Measurements from ENCODE around the gene FOXA1. TPM values are rescaled to one million over a fixed set of nuclear protein-coding genes. Genes with fewer than 3 reads are reported as not detected.

Gene FOXA1
- total RNA-seq, 4 donors from 2014 or later = not detected

GRCh38 chr14:37583358-37584210 is 11.5 kb downstream of the FOXA1 start:
- no peak for TF ChIP-seq CTCF (IDR thresholded peaks at IDR 0.05; ENCODE audit: low read depth)

DNA sequence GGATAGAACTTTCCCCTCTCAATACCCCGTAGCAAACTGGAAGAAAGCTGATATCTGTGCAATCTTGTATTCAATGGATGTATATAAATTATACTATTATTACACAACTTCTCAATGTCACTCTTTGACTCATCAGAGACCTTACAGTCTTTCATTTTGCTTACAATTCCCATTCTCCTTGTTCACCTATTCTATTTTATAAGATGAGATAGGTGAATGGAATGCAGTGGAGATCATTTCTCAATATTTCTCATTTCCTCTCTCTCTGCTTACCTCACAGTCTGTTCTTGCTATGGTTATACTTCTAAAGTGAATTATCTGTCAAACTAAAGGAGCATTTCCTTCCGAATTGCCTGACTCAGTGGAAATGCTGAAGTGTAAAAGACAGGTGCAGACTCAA is 14.9 kb downstream of the FOXA1 start:
- no peak for TF ChIP-seq CTCF (IDR thresholded peaks at IDR 0.05; ENCODE audit: low read depth)

- no peak for TF ChIP-seq CTCF (IDR thresholded peaks at IDR 0.05; ENCODE audit: low read depth)
Measured at GRCh38 chr14:37579274-37579673, 15.8 kb downstream of the FOXA1 start.

- TF ChIP-seq CTCF (IDR thresholded peaks at IDR 0.05; ENCODE audit: low read depth) = no peak
Measured at GRCh38 chr14:37573356-37573755, 21.7 kb downstream of the FOXA1 start.

DNA sequence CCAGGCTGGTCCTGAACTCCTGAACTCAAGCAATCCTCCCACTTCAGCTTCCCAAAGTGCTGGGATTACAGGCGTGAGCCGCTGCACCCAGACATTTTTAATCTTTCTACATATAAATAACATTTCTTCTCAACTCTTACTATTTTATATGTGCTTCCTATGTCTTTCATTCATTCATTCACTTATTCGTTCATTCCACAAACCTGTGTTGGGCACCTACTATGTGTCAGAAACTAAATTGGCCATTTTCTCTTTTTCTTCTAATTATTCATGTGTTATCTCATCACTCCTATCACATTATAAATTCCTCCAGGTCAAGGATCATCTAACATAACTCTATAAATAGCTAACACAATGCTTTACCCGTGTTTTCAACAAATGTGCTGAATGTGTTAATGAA is 23.7 kb downstream of the FOXA1 start:
- TF ChIP-seq CTCF (IDR thresholded peaks at IDR 0.05; ENCODE audit: low read depth) = no peak

- TF ChIP-seq CTCF (IDR thresholded peaks at IDR 0.05; ENCODE audit: low read depth) = no peak
Measured at GRCh38 chr14:37569729-37570128, 25.3 kb downstream of the FOXA1 start.

GRCh38 chr14:37566811-37567371 is 28.2 kb downstream of the FOXA1 start:
- TF ChIP-seq CTCF (IDR thresholded peaks at IDR 0.05; ENCODE audit: low read depth) = no peak

All from subcutaneous adipose tissue (tissue), 4 donors.